Gastrocnemius medialis (tissue), 4 donors: Measurements from ENCODE around the gene BAG5.

ENCODE experiments used
- POLR2A ChIP-seq, 2 donors: fragments of 450-650 bp; IDR thresholded peaks; one replicate each; pipeline ENCODE4 v1.6.1; 2017; ENCODE audit warnings: antibody characterized with exemption in 2 of 2, mild to moderate bottlenecking in 2 of 2, moderate library complexity in 2 of 2
- TF ChIP-seq, protein P1 (sequence below), 5 experiments: fragments of 450-650 bp in 3 of 5; fragments of 200-600 bp in 2 of 5; sonication (generic) in 2 of 5; IDR thresholded peaks in 4 of 5; conservative IDR thresholded peaks in 1 of 5; 1 replicate in 4 of 5; 2 replicates in 1 of 5; pipeline ENCODE4 v1.5.1; 2016 to 2019; ENCODE audit warnings: antibody characterized with exemption in 5 of 5, mild to moderate bottlenecking in 3 of 5, moderate library complexity in 3 of 5

GRCh38 chr14:103533137-103533998 lies 29.1 kb downstream of the BAG5 start:
- TF ChIP-seq, protein P1, sequence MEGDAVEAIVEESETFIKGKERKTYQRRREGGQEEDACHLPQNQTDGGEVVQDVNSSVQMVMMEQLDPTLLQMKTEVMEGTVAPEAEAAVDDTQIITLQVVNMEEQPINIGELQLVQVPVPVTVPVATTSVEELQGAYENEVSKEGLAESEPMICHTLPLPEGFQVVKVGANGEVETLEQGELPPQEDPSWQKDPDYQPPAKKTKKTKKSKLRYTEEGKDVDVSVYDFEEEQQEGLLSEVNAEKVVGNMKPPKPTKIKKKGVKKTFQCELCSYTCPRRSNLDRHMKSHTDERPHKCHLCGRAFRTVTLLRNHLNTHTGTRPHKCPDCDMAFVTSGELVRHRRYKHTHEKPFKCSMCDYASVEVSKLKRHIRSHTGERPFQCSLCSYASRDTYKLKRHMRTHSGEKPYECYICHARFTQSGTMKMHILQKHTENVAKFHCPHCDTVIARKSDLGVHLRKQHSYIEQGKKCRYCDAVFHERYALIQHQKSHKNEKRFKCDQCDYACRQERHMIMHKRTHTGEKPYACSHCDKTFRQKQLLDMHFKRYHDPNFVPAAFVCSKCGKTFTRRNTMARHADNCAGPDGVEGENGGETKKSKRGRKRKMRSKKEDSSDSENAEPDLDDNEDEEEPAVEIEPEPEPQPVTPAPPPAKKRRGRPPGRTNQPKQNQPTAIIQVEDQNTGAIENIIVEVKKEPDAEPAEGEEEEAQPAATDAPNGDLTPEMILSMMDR (IDR thresholded peaks at IDR 0.05 in 4 of 5, conservative IDR thresholded peaks at IDR 0.05 in 1 of 5) = no peak
- no peak for TF ChIP-seq POLR2A (IDR thresholded peaks at IDR 0.05)
